ENCODE results near the gene DYNC1H1.

DYNC1H1 gene

DNA sequence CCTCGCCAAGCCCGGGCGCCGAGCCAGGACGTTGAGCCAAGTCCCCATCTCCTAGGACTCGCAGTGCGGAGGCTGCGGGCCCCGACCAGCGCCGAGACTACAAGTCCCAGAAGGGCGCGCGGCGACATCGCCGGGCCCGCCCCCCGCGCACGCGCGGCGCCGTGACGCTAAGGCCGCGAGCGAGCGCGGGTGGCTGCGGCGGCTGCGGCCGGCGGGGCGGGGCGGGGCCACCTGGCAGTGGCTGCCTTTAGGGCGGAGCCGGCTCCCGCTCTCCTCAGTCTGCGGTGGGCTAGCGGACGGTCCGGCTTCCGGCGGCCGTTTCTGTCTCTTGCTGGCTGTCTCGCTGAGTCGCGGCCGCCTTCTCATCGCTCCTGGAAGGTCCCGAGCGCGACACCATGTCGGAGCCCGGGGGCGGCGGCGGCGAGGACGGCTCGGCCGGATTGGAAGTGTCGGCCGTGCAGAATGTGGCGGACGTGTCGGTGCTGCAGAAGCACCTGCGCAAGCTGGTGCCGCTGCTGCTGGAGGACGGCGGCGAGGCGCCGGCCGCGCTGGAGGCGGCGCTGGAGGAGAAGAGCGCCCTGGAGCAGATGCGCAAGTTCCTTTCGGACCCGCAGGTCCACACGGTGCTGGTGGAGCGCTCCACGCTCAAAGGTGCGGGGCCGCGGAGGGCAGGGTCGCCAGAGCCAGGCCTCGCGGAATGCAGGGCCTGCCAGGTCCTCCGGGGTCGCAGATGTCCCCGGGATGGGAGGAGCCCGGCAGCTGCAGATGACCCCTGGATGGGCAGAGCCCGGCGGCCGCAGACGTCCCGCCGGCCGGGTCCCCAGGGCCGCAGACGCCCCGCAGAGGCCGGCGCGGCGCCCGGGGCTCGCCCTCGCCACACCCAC lies at the start of gene DYNC1H1:
Gene DYNC1H1, plus strand, starts transcription at position 277 of the 884 bp plus-strand sequence. Its CDS starts 119 bp downstream, at position 396.
- DNase-seq (ENCODE audit: low read depth in 2 of 2) = peak; percentile 74 to 75

DNA sequence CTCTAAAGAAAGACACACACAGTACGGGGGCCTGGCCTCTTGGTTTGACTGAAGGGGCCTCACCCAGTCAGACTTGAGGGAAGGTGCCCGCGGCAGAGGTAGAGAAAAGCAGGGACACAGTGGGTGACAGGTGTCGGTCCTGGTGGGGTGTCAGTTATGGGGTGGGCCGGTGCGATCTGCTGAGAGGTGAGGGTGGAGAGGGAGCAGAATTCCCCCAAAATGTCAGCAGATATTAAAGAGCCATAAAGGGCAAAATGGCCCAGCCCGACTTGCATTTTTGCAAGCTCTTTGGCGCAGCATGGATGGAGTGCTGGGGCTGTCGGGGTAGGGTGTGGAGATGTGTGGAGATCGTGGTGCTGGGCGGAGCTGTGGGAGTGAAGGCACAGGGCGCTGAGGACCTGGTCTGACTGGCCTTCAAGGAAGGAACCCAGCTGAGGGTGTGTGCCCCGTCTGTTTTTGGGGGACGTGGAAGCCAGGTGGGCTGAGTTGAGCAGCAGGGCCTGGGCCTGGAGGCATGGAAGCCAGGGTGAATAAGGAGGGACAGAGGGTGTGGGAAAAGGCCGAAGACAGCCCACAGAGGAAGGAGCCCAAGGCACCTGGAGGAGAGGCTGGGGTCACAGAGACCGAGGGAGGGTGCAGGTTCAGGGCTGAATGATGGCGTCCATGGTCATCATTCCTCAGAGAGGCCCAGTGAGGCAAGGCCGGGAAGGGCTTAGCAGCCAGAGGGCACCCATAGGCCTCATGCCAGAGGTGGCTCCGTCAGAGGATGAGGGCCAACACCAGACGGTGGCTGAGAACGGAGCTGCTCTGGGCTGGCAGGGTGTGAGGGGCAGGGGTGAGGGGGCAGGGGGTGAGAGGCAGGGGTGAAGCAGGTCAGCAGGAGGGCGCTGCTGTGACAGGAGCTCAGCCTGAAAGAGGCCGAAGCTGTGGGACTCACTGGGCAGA lies 48.2 kb upstream of the DYNC1H1 start:
- DNase-seq (ENCODE audit: low read depth in 2 of 2) = no peak

DNA sequence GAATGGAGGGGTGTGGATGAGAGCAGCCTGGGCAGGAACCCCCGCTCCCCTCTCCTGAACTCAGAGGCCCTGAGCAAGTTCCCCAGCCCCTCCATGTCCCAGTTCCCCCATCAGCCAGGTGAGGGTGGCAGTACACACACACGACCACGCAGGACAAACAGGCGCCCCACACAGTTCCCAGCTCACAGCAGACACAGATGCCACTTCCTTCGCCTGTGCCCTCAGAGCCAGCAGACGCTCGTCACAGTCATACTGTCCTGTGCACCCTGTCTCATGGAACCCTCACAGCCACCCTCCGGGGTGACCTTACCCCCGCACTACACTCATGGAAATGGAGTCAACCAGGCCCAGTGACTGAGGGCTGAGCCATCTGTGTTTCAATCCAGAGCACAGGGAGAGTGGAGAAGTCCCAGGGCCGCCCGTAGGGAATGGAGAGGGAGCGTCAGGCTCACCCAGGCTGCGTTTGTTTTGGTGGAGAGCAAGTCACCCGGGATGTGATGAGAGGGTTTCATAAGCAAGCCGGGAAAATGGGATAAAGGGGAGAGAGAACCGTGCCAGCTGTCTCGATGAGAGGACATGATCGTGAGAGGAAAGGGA lies 47.5 kb upstream of the DYNC1H1 start:
- no peak for DNase-seq (ENCODE audit: low read depth in 2 of 2)

DNA sequence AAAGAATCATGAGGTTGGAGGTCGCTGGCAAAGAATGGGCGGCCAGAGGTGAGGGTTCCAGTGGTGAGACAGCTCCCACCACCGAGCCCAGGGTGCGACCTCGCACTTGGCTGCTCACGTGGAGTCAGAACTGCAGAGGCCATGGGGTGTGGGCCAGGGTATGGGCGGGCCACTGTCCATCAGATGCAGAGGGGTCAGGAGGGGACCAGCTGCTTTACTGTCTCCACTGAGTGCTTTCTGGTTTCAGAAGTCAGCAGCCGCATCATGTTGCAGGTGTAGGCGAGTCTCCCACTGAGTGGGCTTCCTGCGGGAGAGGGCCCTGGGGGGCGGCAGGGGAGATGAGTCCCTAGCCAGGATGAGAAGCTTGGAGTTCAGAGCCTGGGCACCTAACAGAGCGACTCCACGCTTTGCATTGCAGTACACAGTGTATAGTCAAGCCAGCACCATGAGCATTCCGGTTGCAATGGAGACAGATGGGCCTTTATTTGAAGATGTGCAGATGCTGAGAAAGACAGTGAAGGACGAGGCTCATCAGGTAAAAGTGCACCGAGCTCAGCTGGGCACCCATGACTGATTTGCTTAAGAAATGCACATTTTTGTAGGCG lies 46.9 kb upstream of the DYNC1H1 start:
- no peak for DNase-seq (ENCODE audit: low read depth in 2 of 2)

DNA sequence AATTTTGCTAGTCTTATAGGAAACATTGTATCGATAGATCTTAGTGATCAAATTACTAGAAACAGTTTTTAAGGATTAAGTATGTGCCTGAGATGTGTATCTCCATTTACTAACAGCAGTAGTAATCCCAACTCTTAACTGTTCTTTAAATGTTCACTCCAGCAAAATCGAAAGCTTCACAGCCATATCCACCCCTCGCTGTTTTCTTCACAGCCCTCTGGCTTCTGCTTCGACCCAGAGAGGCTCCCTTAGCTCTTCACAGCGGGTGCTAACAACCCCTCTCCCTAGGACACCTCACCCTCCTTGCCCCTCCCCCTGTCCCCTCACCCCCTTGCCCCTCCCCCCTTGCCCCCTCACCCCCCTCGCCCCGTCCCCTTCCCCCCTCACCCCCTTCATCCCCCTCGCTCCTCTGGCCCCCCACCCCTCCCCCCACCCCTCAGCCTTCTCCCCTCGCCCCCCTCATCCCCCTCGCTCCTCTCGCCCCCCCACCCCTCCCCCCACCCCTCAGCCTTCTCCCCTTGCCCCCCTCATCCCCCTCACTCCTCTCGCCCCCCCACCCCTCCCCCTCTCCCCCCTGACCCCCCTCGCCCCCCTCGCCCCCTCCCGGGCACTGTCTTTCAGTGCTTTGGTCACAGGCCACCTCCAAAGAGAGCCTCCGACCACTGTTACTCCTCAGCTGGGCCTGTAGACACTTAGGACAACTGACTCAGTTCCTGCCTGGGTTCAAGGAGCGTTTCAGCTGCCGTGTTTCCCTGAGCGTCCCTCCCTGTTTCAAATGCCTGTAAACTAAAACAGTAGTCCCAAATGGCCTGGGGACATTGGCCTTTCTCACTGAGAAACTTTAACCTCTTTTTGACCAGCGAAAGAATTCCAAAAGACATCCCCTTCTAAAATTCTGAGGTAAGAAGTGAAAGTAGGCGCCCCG lies 46.0 kb upstream of the DYNC1H1 start:
- DNase-seq (ENCODE audit: low read depth in 2 of 2) = no peak

DNA sequence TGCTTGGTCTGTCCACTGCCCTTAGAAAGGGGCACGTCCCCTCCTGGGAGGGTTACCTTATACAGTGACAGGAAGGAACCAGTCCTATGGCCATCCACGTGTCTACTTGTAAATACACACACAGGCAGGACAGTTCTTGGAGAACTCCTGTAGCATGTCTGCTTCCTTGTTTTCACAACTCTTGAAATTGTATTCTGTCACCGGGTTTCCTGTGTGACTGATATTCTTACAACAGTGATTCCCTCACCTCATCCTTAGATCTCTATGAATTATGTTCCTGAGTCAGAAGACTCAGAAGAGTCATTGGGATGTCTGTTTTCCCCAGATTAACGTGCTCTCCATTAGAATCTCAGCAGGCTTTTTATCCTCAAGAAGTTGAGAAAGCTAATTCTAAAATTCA lies 44.1 kb upstream of the DYNC1H1 start:
- no peak for DNase-seq (ENCODE audit: low read depth in 2 of 2)

DNA sequence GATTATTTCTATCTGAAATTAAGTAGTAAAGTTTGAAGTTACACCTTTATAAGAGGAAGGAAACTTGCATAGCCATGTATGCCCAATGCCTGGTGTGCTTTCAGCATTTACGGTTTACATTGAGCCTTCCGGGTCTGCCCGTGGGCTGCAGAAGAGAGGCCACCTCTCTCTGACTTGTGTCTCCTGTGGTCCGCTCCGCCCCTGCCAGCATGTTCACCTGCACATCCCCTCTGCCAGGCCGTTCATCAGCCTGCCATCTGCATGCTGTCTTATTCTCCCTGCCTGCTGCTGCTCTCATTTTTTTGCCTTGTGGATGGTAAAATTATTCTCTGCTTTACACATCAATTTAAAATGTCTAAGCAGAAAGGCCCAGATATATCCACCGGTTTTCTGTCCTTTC lies 41.5 kb upstream of the DYNC1H1 start:
- DNase-seq (ENCODE audit: low read depth in 2 of 2) = no peak

DNA sequence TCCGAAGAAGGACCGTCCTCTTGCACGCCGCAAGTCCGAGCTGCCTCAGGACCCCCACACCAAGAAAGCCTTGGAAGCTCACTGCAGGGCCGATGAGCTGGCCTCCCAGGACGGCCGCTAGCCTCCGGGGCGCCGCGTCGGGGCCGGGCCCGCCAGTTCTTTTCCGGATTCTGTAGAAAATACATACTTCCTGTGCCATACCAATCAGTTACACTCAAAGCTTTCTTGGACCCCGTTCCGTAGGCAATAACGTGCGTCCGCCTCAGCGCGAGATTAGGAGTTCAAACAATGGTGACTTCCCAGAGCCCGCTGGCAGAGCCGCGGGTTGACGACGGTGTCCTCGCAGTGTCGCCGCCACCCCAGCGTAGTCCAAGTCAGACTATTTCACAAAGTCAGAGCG lies 39.2 kb upstream of the DYNC1H1 start:
- no peak for DNase-seq (ENCODE audit: low read depth in 2 of 2)

DNA sequence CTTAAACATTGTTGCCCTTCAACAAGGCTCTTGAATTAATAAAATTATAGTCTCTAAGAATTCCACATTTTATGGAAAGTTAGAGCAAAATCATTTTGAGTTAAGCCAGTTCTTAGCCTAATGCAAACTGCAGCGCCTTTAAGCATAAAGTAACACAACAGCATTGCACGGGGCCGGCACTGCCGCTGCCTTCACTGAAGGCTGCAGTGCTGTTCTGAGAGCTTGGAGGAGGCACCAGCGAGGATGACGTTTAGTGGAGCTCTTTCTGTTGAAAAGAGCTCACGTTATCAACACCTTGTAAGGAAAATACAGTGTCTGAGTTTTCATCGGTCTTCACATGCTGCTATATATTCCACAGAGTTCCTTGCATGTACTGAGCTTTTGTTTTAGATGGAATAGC lies 38.3 kb upstream of the DYNC1H1 start:
- no peak for DNase-seq (ENCODE audit: low read depth in 2 of 2)

DNA sequence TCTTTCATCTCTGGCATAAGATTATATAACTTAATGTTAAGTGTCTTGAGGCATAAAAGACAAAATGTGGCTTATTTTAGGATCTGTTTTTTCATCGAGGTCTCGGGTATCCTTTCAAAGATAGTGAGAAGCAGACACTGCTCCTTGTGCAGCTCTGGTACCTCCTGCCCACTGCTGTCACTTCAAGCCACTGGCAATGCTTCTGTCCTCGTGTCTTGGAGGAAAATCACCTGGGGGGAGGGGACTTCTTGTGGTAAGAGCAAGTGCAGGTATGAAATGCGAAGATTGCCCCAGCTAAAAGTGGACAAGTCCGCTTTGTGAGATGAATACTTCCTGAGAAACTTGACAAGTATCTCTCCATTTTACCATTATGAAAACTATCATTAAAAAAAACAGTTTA lies 37.8 kb upstream of the DYNC1H1 start:
- DNase-seq (ENCODE audit: low read depth in 2 of 2) = no peak

DNA sequence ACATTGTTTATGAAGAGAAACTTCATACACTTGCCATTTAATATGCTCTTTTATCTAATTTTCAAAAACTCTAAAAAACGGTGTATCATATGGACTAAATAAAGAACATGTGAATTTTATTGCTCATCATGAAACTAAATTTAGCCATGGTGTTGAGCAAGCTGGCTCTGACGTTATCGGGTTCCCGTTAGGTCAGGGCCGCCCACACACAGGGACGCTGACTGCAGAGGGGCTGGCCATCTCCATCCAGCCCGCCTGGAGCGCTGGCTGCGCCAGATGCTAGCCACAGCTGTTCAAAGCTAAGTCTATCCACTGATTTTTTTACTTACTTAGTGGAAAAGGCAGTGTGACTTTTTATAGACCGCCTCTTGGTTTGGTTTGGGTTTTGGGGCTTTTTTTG lies 36.5 kb upstream of the DYNC1H1 start:
- DNase-seq (ENCODE audit: low read depth in 2 of 2) = no peak

DNA sequence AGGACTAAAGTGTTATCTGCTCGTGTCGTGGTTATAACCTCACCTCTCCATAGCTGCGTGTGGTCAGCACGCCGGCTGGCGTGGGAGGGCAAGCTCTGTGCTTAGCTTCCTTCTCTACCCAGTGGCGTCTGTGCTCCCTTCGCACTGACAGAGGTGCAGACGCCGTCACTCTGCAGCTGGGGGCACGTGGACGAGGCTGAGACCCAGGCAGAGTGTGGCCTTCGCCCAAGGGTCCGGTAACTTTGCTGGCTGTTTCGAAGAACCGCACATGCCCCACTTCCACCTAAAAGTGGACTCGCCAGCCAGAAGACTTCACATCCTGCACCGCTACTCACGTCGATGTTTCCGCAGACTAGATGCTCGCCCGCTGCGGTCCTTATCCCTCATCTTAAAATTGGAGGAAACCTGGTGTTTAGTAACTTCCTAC lies 35.9 kb upstream of the DYNC1H1 start:
- DNase-seq (ENCODE audit: low read depth in 2 of 2) = no peak

DNA sequence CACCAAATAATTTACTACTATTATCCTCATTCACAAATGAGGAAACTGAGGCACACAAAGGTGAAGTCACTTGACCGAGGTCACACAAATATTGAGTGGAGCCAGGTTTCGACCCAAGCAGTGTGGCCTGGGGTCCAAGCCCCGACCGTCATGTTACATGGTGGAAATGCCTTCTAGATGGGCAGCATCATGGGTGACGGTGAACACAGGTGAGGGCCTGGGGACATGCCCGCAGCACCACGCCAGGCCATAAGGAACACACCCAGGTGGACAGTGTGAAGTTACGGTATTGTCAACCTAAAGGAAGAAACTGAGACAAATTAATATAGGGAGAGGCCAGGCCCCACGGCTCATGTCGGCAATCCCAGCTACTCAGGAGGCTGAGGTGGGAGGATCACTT lies 35.3 kb upstream of the DYNC1H1 start:
- DNase-seq (ENCODE audit: low read depth in 2 of 2) = no peak

DNA sequence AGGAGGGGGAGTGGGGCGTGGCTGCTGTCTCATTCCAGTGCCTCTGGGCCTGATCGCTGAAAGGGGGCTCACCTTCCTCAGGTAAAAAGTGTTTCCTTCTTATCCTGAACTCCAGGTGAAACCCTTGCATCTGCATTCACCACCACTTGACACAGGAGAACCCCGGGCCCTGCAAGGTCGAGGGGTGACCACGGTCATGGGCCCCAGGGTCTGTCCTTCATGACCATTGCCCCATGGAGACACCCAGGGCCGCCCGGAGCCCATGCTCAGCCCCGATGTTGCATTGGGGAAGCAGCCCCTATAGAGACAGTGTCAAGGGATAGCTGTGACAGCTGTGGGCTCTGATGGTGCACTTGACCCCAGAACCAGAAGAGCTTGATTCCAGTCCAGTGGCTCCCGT lies 34.4 kb upstream of the DYNC1H1 start:
- no peak for DNase-seq (ENCODE audit: low read depth in 2 of 2)

DNA sequence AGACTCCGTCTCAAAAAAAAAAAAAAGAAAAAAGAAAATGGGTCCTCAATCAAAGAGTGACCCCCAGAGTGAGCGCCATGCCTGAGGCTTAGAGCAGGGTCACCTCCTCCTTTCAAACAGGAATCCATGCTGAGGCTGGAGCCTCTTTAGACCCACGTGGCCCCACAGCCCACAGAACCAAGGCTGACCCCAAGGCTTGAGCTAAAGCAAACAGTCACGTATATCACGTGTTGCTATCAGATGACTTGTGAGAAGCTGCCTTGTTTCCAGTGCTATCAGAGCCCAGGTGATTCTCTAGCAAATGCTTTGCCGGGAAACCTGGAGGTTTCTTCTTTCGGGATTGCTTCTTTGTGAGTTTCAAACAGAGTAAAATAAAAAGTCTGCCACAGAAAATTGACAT lies 31.7 kb upstream of the DYNC1H1 start:
- DNase-seq (ENCODE audit: low read depth in 2 of 2) = no peak

DNA sequence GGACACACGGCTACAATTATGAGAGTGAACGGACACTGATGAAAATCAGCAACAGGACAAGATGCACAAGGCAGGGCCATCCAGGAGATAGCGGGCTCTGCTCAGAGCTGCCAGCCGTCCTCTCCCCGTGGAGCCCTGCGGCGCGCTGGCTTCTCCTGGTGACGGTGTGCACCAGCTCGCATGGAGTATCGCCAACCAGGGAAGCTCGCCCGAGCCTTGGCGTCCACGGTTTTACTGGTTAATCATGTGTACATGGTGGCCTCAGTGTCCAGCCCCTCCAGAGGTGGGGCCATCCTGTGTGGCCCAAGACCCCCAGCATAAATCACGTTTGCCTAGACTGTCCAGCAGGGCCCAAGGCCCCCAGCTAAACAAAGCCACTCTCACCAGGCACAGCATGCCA lies 31.2 kb upstream of the DYNC1H1 start:
- no peak for DNase-seq (ENCODE audit: low read depth in 2 of 2)

DNA sequence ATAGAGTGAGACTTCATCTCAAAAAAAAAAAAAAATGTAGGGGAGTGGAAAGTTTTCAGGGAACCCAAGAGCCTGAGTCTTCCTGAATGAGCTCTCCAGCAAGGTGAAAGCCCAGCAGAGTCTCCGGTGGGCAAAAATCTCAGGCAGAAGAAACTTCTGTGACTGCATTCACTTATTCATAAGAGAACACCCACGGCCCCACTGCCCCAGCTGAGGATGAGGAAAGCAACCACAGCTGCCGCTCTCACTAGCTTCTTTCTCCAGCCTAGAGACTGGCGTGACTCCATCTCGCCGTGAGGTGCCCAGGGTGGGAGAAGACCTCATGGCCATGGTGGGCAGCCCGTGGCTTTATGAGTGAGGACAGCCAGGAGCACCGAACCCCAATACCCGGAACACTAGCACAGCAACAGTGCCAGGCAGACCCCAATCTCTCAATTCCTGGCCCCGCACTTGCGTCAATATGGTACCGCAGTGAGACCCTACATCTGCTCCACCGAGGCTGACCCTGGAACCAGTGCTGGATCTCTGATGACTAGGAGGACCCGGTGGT lies 29.7 kb upstream of the DYNC1H1 start:
- no peak for DNase-seq (ENCODE audit: low read depth in 2 of 2)

DNA sequence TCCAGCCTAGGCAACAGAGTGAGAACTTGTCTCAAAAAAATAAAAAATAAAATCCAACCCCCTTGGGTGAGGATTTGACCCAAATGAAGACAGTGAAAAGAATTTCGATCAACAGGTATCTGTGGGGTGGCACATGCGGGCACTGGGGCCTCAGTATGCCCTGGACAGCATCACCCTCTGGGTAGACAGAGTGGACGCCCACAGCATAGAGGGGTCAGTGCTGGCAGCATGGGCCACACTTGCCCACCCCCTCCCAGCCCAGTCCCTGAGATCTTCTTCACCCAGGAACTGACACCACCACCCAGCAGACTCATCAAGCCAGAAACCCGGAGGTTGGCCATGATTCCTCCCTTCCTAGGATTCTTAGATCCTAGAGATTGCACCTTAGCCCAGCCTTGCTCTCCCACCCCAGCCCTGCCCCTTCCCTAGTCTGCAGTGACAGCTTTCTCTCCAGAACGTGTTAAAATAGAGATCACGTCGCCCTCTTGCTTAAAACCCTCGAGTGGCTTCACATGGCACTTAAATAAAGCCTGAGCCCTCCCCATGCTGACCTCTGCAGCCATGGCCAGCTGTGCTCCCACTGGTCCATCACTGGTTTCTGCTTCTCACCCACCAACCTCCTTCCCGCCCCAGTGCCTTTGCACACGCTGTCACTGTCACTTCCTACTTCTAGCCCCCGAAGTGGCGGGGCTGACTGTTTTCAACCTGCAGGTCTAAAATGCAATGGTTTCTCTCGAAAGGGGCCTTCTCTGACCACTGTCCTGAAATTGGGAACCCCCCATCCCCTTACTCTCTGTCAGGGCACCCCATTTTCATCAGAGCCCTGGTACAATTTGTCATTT lies 26.2 kb upstream of the DYNC1H1 start:
- DNase-seq (ENCODE audit: low read depth in 2 of 2) = no peak

DNA sequence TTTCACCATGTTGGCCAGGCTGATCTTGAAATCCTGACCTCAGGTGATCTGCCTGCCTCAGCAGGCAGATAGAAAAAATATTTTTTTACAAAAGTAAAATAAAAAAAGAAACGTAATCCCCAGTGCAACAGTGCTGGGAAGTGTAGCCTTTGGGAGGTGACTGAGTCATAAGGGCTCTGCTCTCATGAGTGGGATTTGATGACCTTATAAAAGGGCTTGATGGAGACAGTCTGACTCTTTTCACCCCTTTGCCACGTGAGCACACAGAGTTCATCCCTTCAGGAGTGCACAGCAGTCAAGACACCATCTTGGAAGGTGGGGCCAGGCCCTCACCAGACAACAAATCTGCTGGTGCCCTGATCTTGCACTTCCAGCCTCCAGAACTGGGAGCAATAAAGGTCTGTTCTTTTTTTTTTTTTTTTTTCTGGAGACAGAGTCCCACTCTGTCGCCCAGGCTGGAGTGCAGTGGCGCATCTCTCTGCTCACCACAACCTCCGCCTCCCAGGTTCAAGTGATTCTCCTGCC lies 24.7 kb upstream of the DYNC1H1 start:
- DNase-seq (ENCODE audit: low read depth in 2 of 2) = no peak
